HepG2 (cell line): Measurements from ENCODE around the gene GRB10. TPM values are rescaled to one million over a fixed set of nuclear protein-coding genes. Genes with fewer than 3 reads are reported as not detected.

Experiments
- HNF4G ChIP-seq, 2 experiments: sonication (generic) in 1 of 2; formaldehyde crosslinking in 1 of 2; IDR thresholded peaks; 2 replicates each; pipeline versions ENCODE4 v1.4.0 to v1.6.1; 2011 to 2020; ENCODE audit warnings: borderline replicate concordance in 2 of 2, low read depth in 2 of 2, mild to moderate bottlenecking in 2 of 2, low read length in 1 of 2, missing genetic modification reagents in 1 of 2, moderate library complexity in 1 of 2
- HOXA5 ChIP-seq: sonication (generic); formaldehyde crosslinking; IDR thresholded peaks from 2 replicates; pipeline ENCODE4 v1.4.0; 2020; ENCODE audit warnings: missing genetic modification reagents
- KMT2B ChIP-seq: IDR thresholded peaks from 2 replicates; pipeline ENCODE4 v1.6.1; 2016; ENCODE audit warnings: missing genetic modification reagents, missing compliant biosample characterization
- NCOR1 ChIP-seq: fragments of 200-600 bp; sonication (generic); IDR thresholded peaks from 2 replicates; pipeline ENCODE4 v1.7.0; 2017; ENCODE audit warnings: antibody characterized with exemption, low read length, borderline replicate concordance
- PATZ1 ChIP-seq: sonication (generic); formaldehyde crosslinking; IDR thresholded peaks from 2 replicates; pipeline ENCODE4 v1.4.0; 2020; ENCODE audit warnings: missing genetic modification reagents
- RBAK ChIP-seq: sonication (generic); formaldehyde crosslinking; IDR thresholded peaks from 2 replicates; pipeline ENCODE4 v1.5.1; 2020; ENCODE audit warnings: mild to moderate bottlenecking, missing genetic modification reagents
- SIN3A ChIP-seq: IDR thresholded peaks from 2 replicates; pipeline ENCODE4 v1.6.1; 2011; ENCODE audit warnings: low read depth, mild to moderate bottlenecking, control low read depth, low read length, borderline replicate concordance
- SOX13 ChIP-seq, 3 experiments: fragments of 450-650 bp in 1 of 3; sonication (generic) in 1 of 3; formaldehyde crosslinking in 1 of 3; IDR thresholded peaks in 2 of 3; conservative IDR thresholded peaks in 1 of 3; 2 replicates each; pipeline versions ENCODE4 v1.5.0 to v1.6.1; 2016 to 2020; ENCODE audit warnings: antibody characterized with exemption in 1 of 3, mild to moderate bottlenecking in 1 of 3, missing compliant biosample characterization in 1 of 3, missing genetic modification reagents in 1 of 3, moderate library complexity in 1 of 3
- SYNCRIP ChIP-seq: fragments of 200-400 bp; formaldehyde crosslinking; IDR thresholded peaks from 2 replicates; pipeline ENCODE4 v1.6.1; 2018; ENCODE audit warnings: mild to moderate bottlenecking, low read depth, low read length; ENCODE audit not compliant: insufficient read depth
- ZMYM4 ChIP-seq: sonication (generic); formaldehyde crosslinking; IDR thresholded peaks from 2 replicates; pipeline ENCODE4 v1.8.1; 2023; ENCODE audit warnings: mild to moderate bottlenecking, missing genetic modification reagents
- ZNF572 ChIP-seq: sonication (generic); formaldehyde crosslinking; IDR thresholded peaks from 2 replicates; pipeline ENCODE4 v1.5.1; 2020; ENCODE audit warnings: mild to moderate bottlenecking, missing genetic modification reagents
- ZNF574 ChIP-seq: sonication (generic); formaldehyde crosslinking; IDR thresholded peaks from 2 replicates; pipeline ENCODE4 v1.4.0; 2020; ENCODE audit warnings: missing genetic modification reagents
- ZNF614 ChIP-seq: IDR thresholded peaks from 2 replicates; pipeline ENCODE4 v1.6.1; 2018; ENCODE audit warnings: missing biosample characterization, missing genetic modification reagents, inconsistent platforms, borderline replicate concordance
- ZSCAN21 ChIP-seq: sonication (generic); formaldehyde crosslinking; IDR thresholded peaks from 2 replicates; pipeline ENCODE4 v1.8.0; 2022; ENCODE audit warnings: mild to moderate bottlenecking, missing genetic modification reagents, moderate library complexity, borderline replicate concordance
- ZXDC ChIP-seq: sonication (generic); formaldehyde crosslinking; IDR thresholded peaks from 2 replicates; pipeline ENCODE4 v1.5.0; 2020; ENCODE audit warnings: mild to moderate bottlenecking, missing genetic modification reagents
- polyA plus RNA-seq, 8 experiments: library from polyadenylated mRNA; depleted of rRNA in 3 of 8; stranded (reverse) in 7 of 8; unstranded in 1 of 8; fragments of >200 nt; fragmentation: Illumina TruSeq in 4 of 8; extraction: Trizol in 4 of 8; gene quantifications; 2 replicates each; pipeline versions ENCODE4 v1.2.1 to v1.2.3, GENCODE V29; 2011 to 2016; ENCODE audit warnings: low read depth in 4 of 8, missing spikeins in 1 of 8, mixed read lengths in 1 of 8; ENCODE audit not compliant: insufficient read depth in 1 of 8
- total RNA-seq, 5 experiments: library from RNA; depleted of rRNA; stranded (reverse); fragments of >200 nt; fragmentation: Illumina TruSeq; extraction: Trizol; gene quantifications; 2 replicates each; pipeline ENCODE4 v1.2.3, GENCODE V29; 2016; ENCODE audit warnings: low read depth in 1 of 5
- TF ChIP-seq, protein P1 (sequence below): IDR thresholded peaks from 2 replicates; pipeline ENCODE4 v1.6.1; 2016; ENCODE audit warnings: mild to moderate bottlenecking

GRB10 gene
- total and polyA plus RNA-seq, 2 of the 13 experiments (the other 11 are each of a cell fraction or from before 2014, with no cell fraction given): 4.0 to 6.8 TPM

GRCh38 chr7:50560865-50561351, 221.8 kb downstream of the GRB10 start (continued):
- TF ChIP-seq KMT2B (CRISPR knock-in tag) (0 out of 2 replicates have a peak, but pooled peaks have one; percentile 30), HOXA5 (CRISPR knock-in tag) (no peak), ZNF572 (CRISPR knock-in tag) (0 out of 2 replicates have a peak, but pooled peaks have one; percentile 79), PATZ1 (CRISPR knock-in tag) (peak; percentile 91), HNF4G (IDR thresholded peaks at IDR 0.05; ENCODE audit: borderline replicate concordance, low read depth, low read length) (peak; percentile 74; the same call in 1 of the 2 replicates), HNF4G (CRISPR knock-in tag; IDR thresholded peaks at IDR 0.05; ENCODE audit: borderline replicate concordance, low read depth) (peak; percentile 90; the same call in 1 of the 2 replicates), ZXDC (no peak), ZSCAN21 (CRISPR knock-in tag) (no peak), SYNCRIP (no peak), RBAK (CRISPR knock-in tag) (no peak), SIN3A (0 out of 2 replicates have a peak, but pooled peaks have one; percentile 29), ZMYM4 (CRISPR knock-in tag) (peak; percentile 89), ZNF614 (CRISPR knock-in tag) (peak; percentile 81; the same call in 1 of the 2 replicates), ZNF574 (CRISPR knock-in tag) (peak; percentile 44), NCOR1 (peak; percentile 83; the same call in 1 of the 2 replicates), SOX13 (IDR thresholded peaks at IDR 0.05) (no peak), SOX13 (CRISPR knock-in tag; conservative IDR thresholded peaks at IDR 0.05 in 1 of 2, IDR thresholded peaks at IDR 0.05 in 1 of 2) (peak in 1 of 2 experiments; percentile 70; a peak in 2 of 4 replicates)
- TF ChIP-seq, protein P1, sequence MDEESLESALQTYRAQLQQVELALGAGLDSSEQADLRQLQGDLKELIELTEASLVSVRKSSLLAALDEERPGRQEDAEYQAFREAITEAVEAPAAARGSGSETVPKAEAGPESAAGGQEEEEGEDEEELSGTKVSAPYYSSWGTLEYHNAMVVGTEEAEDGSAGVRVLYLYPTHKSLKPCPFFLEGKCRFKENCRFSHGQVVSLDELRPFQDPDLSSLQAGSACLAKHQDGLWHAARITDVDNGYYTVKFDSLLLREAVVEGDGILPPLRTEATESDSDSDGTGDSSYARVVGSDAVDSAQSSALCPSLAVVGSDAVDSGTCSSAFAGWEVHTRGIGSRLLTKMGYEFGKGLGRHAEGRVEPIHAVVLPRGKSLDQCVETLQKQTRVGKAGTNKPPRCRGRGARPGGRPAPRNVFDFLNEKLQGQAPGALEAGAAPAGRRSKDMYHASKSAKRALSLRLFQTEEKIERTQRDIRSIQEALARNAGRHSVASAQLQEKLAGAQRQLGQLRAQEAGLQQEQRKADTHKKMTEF: 0 out of 2 replicates have a peak, but pooled peaks have one; percentile 25
